Glutamatergic neuron (in vitro differentiated cells): ENCODE measurements around the gene KRT40. TPM values are rescaled to one million over a fixed set of nuclear protein-coding genes. Genes with fewer than 3 reads are reported as not detected.

Source experiments
- DNase-seq: peaks from one replicate; pipeline ENCODE4 v3.0.0; 2022
- H3K27ac Mint-ChIP-seq: one replicate; pipeline ENCODE4 v1.8.0; 2020; ENCODE audit warnings: mild to moderate bottlenecking, mixed read lengths, inconsistent platforms; ENCODE audit not compliant: unreplicated experiment
- H3K27me3 Mint-ChIP-seq: one replicate; pipeline ENCODE4 v1.8.0; 2020; ENCODE audit warnings: mild to moderate bottlenecking, moderate library complexity, mixed read lengths, inconsistent platforms; ENCODE audit not compliant: unreplicated experiment
- H3K36me3 Mint-ChIP-seq: one replicate; pipeline ENCODE4 v1.8.0; 2020; ENCODE audit warnings: mild to moderate bottlenecking, mixed read lengths, inconsistent platforms; ENCODE audit not compliant: unreplicated experiment
- H3K4me1 Mint-ChIP-seq: one replicate; pipeline ENCODE4 v1.8.0; 2020; ENCODE audit warnings: mild to moderate bottlenecking, low read depth, mixed read lengths, inconsistent platforms; ENCODE audit not compliant: unreplicated experiment
- H3K4me3 Mint-ChIP-seq: one replicate; pipeline ENCODE4 v1.8.0; 2020; ENCODE audit warnings: mild to moderate bottlenecking, mixed read lengths, inconsistent platforms; ENCODE audit not compliant: unreplicated experiment
- H3K9me3 Mint-ChIP-seq: one replicate; pipeline ENCODE4 v1.8.0; 2020; ENCODE audit warnings: mild to moderate bottlenecking, moderate library complexity, mixed read lengths, inconsistent platforms; ENCODE audit not compliant: unreplicated experiment
- total RNA-seq: library from RNA; stranded (reverse); fragmentation: NEBNext Ultra II Directional; extraction: Animal tissue kit (Norgen Biotek cat#: 25700); gene quantifications from one replicate; pipeline ENCODE4 v1.2.1, GENCODE V29; 2021; ENCODE audit not compliant: unreplicated experiment
- TF ChIP-seq, protein P1 (sequence below): fragments of 200-600 bp; sonication (generic); IDR thresholded peaks from one replicate; pipeline ENCODE4 v1.5.0; 2021; ENCODE audit not compliant: partially characterized antibody, unreplicated experiment

Gene KRT40
- total RNA-seq, 1 donor from 2014 or later, result not detected

DNA sequence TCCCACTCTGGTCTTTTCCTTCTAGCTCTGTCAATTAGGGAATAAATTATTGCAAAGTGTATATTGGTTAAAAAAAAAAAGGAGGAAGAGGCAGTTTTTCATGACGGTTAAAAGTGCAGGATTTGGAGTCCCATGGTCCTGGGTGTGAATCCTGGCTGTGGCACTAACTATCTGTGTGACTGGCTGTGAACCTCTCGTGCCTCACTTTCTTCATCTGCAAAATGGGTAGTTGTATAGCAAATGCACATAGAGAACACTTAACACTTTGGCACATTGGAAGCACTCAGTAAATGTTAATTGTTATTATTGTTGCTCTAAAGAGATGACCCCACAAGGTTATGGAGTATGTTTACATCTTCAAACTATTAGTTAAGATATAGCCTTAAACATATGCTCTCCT, 36.2 kb downstream of the KRT40 start:
- H3K9me3 Mint-ChIP-seq, result peaks cover 3% of the 10 kb centered on the region
- H3K27me3 Mint-ChIP-seq, result peaks cover 2% of the 10 kb centered on the region
- H3K4me1 Mint-ChIP-seq, result peaks cover 5% of the 10 kb centered on the region
- H3K4me3 Mint-ChIP-seq, result no peak overlapping the region
- H3K27ac Mint-ChIP-seq, result no peak overlapping the region
- no peaks in the 10 kb centered on the region for H3K36me3 Mint-ChIP-seq
- DNase-seq, result no peak
- TF ChIP-seq, protein P1, sequence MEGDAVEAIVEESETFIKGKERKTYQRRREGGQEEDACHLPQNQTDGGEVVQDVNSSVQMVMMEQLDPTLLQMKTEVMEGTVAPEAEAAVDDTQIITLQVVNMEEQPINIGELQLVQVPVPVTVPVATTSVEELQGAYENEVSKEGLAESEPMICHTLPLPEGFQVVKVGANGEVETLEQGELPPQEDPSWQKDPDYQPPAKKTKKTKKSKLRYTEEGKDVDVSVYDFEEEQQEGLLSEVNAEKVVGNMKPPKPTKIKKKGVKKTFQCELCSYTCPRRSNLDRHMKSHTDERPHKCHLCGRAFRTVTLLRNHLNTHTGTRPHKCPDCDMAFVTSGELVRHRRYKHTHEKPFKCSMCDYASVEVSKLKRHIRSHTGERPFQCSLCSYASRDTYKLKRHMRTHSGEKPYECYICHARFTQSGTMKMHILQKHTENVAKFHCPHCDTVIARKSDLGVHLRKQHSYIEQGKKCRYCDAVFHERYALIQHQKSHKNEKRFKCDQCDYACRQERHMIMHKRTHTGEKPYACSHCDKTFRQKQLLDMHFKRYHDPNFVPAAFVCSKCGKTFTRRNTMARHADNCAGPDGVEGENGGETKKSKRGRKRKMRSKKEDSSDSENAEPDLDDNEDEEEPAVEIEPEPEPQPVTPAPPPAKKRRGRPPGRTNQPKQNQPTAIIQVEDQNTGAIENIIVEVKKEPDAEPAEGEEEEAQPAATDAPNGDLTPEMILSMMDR, result no peak

DNA sequence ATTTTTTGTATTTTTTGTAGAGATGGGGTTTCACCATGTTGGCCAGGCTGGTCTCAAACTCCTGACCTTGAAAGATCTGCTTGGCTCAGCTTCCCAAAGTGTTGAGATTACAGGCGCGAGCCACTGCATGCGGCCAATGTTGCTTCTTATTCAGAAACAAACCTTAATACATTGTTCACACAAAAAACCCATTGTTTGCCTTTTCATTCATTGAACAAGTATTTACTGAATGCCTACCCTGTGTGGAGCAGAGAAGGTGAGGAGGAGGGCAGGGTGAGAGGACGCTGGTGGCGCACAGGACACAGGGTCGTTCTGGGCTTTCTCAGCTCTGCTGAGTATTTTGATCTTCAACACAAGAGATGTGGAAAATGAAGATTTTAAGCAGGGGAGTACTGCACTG, 38.7 kb downstream of the KRT40 start:
- peaks cover 3% of the 10 kb centered on the region for H3K9me3 Mint-ChIP-seq
- TF ChIP-seq, protein P1, result no peak
- H3K36me3 Mint-ChIP-seq, result no peaks in the 10 kb centered on the region
- no peak overlapping the region for H3K27ac Mint-ChIP-seq
- H3K27me3 Mint-ChIP-seq, result peaks cover 2% of the 10 kb centered on the region
- H3K4me1 Mint-ChIP-seq, result peaks cover 5% of the 10 kb centered on the region
- H3K4me3 Mint-ChIP-seq, result no peak overlapping the region
- no peak for DNase-seq

DNA sequence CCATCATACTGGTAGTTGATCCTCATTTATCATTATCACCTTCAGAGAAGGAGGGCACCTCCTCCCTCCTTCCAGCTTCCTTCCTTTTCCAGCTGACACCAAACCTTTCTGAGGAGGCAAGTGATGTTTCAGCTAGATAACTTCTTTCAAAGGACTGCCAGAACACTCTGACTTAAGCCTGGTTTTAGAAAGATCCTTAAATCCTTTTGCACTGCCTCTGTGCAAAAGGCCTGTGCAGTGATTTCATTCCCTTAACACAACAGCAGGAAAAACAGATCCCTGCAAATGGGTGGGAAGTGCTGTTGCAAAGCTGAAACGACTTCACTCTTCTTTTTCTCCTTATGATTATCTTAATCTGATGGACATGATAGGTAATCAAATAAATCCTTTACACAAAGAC, 39.6 kb downstream of the KRT40 start:
- H3K27me3 Mint-ChIP-seq, result peaks cover 2% of the 10 kb centered on the region
- H3K27ac Mint-ChIP-seq, result no peak overlapping the region
- DNase-seq, result no peak
- H3K36me3 Mint-ChIP-seq, result no peaks in the 10 kb centered on the region
- TF ChIP-seq, protein P1, result no peak
- no peak overlapping the region for H3K4me3 Mint-ChIP-seq
- H3K4me1 Mint-ChIP-seq, result peaks cover 5% of the 10 kb centered on the region
- peaks cover 3% of the 10 kb centered on the region for H3K9me3 Mint-ChIP-seq

DNA sequence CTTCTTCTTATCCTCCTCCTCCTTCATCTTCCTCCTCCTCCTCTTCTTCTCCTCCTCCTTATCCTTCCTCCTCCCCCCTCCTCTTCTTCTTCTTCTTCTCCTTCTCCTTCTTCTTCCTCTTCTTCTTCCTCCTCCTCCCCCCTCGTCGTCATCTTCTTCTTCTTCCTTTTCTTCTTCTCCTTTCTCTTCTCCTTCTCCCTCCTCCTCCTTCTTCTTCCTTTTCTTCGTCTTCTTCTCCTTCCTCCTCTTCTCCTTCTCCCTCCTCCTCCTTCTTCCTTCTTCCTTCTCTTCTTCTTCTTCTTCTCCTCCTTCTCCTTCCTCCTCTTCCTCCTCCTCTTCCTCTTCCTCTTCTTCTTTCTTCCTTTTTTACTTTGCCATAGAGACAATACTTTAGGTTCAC, 41.6 kb downstream of the KRT40 start:
- Mint-ChIP-seq H3K9me3 (no peaks in the 10 kb centered on the region), H3K4me1 (no peaks in the 10 kb centered on the region), H3K27ac (no peak overlapping the region), H3K27me3 (no peaks in the 10 kb centered on the region), H3K4me3 (no peak overlapping the region), H3K36me3 (no peaks in the 10 kb centered on the region)
- no peak for DNase-seq
- TF ChIP-seq, protein P1, result no peak

DNA sequence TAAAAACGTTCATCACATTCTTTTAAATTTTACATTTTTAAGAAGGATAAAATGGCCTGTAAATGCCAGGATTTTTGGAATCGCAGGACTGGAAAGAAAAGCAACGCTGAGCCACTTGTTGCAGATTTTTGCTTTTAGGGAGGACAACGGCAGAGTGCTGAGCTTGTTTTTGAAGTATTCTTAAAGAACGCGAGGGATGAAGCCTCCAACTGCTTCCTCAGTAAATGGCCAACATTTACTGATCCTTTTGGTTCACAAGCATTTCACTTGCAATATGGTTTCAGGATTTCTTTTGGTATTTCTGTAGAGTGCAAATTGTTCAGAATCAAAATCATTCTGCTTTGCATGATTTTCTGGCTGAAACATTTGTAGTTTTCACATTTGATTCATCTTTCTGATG, 43.9 kb downstream of the KRT40 start:
- Mint-ChIP-seq H3K4me3 (no peak overlapping the region), H3K27ac (no peak overlapping the region), H3K36me3 (no peaks in the 10 kb centered on the region), H3K9me3 (no peaks in the 10 kb centered on the region), H3K4me1 (no peaks in the 10 kb centered on the region), H3K27me3 (no peaks in the 10 kb centered on the region)
- TF ChIP-seq, protein P1, result no peak
- DNase-seq, result no peak
